HEK293 (cell line): ENCODE results near the gene RNH1.

Experiments used
- ZNF792 ChIP-seq: fragments of 450-650 bp; formaldehyde crosslinking; IDR thresholded peaks from 2 replicates; pipeline ENCODE4 v1.5.1; 2016; ENCODE audit warnings: missing biosample characterization, missing genetic modification characterization
- TF ChIP-seq, protein P1 (sequence below): fragments of 450-650 bp; formaldehyde crosslinking; IDR thresholded peaks from 2 replicates; pipeline ENCODE4 v1.5.1; 2016; ENCODE audit warnings: missing biosample characterization, missing genetic modification characterization
- TF ChIP-seq, protein P2 (sequence below): fragments of 450-650 bp; formaldehyde crosslinking; IDR thresholded peaks from 2 replicates; pipeline ENCODE4 v1.5.1; 2016; ENCODE audit warnings: missing biosample characterization, missing genetic modification characterization, borderline replicate concordance

DNA sequence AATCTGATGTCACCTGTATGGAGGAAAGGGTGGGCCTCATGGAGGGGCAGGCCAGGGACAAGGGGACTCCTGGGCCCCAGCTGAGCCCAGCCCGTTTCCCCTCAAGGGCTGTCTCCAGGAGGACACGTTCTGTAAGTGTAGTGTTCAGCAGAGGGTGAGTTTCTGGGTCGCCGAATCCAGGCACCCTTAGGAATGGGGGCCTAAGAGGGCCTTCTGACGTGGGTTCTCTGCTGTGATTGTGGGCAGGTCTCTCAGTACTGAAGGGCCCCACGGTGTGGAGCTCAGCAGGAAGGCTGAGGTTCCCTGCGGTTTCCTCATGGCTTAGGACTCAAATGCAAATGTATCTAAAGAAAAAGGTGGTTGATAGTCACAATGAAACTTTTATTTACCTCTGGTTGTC lies 50.5 kb downstream of the RNH1 start:
- no peak for TF ChIP-seq ZNF792 (tag by site-specific recombination)
- TF ChIP-seq, protein P1, sequence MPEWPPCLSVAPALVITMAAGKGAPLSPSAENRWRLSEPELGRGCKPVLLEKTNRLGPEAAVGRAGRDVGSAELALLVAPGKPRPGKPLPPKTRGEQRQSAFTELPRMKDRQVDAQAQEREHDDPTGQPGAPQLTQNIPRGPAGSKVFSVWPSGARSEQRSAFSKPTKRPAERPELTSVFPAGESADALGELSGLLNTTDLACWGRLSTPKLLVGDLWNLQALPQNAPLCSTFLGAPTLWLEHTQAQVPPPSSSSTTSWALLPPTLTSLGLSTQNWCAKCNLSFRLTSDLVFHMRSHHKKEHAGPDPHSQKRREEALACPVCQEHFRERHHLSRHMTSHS (tag by site-specific recombination) = no peak
- TF ChIP-seq, protein P2, sequence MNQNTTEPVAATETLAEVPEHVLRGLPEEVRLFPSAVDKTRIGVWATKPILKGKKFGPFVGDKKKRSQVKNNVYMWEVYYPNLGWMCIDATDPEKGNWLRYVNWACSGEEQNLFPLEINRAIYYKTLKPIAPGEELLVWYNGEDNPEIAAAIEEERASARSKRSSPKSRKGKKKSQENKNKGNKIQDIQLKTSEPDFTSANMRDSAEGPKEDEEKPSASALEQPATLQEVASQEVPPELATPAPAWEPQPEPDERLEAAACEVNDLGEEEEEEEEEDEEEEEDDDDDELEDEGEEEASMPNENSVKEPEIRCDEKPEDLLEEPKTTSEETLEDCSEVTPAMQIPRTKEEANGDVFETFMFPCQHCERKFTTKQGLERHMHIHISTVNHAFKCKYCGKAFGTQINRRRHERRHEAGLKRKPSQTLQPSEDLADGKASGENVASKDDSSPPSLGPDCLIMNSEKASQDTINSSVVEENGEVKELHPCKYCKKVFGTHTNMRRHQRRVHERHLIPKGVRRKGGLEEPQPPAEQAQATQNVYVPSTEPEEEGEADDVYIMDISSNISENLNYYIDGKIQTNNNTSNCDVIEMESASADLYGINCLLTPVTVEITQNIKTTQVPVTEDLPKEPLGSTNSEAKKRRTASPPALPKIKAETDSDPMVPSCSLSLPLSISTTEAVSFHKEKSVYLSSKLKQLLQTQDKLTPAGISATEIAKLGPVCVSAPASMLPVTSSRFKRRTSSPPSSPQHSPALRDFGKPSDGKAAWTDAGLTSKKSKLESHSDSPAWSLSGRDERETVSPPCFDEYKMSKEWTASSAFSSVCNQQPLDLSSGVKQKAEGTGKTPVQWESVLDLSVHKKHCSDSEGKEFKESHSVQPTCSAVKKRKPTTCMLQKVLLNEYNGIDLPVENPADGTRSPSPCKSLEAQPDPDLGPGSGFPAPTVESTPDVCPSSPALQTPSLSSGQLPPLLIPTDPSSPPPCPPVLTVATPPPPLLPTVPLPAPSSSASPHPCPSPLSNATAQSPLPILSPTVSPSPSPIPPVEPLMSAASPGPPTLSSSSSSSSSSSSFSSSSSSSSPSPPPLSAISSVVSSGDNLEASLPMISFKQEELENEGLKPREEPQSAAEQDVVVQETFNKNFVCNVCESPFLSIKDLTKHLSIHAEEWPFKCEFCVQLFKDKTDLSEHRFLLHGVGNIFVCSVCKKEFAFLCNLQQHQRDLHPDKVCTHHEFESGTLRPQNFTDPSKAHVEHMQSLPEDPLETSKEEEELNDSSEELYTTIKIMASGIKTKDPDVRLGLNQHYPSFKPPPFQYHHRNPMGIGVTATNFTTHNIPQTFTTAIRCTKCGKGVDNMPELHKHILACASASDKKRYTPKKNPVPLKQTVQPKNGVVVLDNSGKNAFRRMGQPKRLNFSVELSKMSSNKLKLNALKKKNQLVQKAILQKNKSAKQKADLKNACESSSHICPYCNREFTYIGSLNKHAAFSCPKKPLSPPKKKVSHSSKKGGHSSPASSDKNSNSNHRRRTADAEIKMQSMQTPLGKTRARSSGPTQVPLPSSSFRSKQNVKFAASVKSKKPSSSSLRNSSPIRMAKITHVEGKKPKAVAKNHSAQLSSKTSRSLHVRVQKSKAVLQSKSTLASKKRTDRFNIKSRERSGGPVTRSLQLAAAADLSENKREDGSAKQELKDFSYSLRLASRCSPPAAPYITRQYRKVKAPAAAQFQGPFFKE = no peak
